K562 (cell line): ENCODE data around the gene RAB6B.

Experiments
- ATF3 ChIP-seq, 2 experiments: fragments of 450-650 bp in 1 of 2; sonication (generic) in 1 of 2; formaldehyde crosslinking in 1 of 2; IDR thresholded peaks in 1 of 2; conservative IDR thresholded peaks in 1 of 2; 2 replicates each; pipeline versions ENCODE4 v1.6.1 to v1.8.1; 2016 to 2023; ENCODE audit warnings: mild to moderate bottlenecking in 2 of 2, moderate library complexity in 2 of 2, inconsistent platforms in 1 of 2, missing genetic modification reagents in 1 of 2
- ELF2 ChIP-seq: fragments of 250-450 bp; sonication (Bioruptor Pico); IDR thresholded peaks from 2 replicates; pipeline ENCODE4 v1.5.0; 2021; ENCODE audit warnings: mild to moderate bottlenecking
- ELF4 ChIP-seq: fragments of 450-650 bp; formaldehyde crosslinking; IDR thresholded peaks from 2 replicates; pipeline ENCODE4 v1.4.0; 2022; ENCODE audit warnings: missing genetic modification characterization
- ESRRA ChIP-seq: fragments of 450-650 bp; IDR thresholded peaks from 2 replicates; pipeline ENCODE4 v1.6.1; 2014; ENCODE audit warnings: low read depth, mild to moderate bottlenecking, moderate library complexity, borderline replicate concordance
- ETS1 ChIP-seq: conservative IDR thresholded peaks from 2 replicates; pipeline ENCODE4 v1.6.1; 2011; ENCODE audit warnings: low read depth, mild to moderate bottlenecking, low read length; ENCODE audit not compliant: control insufficient read depth
- FOXP4 ChIP-seq: sonication (generic); formaldehyde crosslinking; IDR thresholded peaks from 2 replicates; pipeline ENCODE4 v1.8.0; 2022; ENCODE audit warnings: mild to moderate bottlenecking, missing genetic modification reagents, borderline replicate concordance
- GABPB1 ChIP-seq: sonication (generic); formaldehyde crosslinking; IDR thresholded peaks from 2 replicates; pipeline ENCODE4 v1.8.0; 2022; ENCODE audit warnings: mild to moderate bottlenecking, missing genetic modification reagents
- POLR2A ChIP-seq: fragments of 450-650 bp; conservative IDR thresholded peaks from 2 replicates; pipeline ENCODE4 v1.6.1; 2016
- POLR2AphosphoS5 ChIP-seq: IDR thresholded peaks from 2 replicates; pipeline ENCODE4 v1.6.1; 2011; ENCODE audit warnings: mild to moderate bottlenecking, low read depth, low read length, moderate library complexity; ENCODE audit not compliant: control insufficient read depth, insufficient read depth
- YY1 ChIP-seq, 3 experiments: IDR thresholded peaks; 2 replicates each; pipeline ENCODE4 v1.6.1; 2011; ENCODE audit warnings: low read length in 2 of 3, mild to moderate bottlenecking in 2 of 3, moderate library complexity in 2 of 3, borderline replicate concordance in 1 of 3, control low read depth in 1 of 3, low read depth in 1 of 3; ENCODE audit not compliant: insufficient read depth in 3 of 3, insufficient replicate concordance in 2 of 3, control insufficient read depth in 1 of 3, insufficient read length in 1 of 3; ENCODE audit errors: extremely low read depth in 1 of 3
- ZC3H8 ChIP-seq: fragments of 450-650 bp; IDR thresholded peaks from 2 replicates; pipeline ENCODE4 v1.6.1; 2017
- ZFX ChIP-seq: sonication (generic); formaldehyde crosslinking; IDR thresholded peaks from 2 replicates; pipeline ENCODE4 v1.8.0; 2022; ENCODE audit warnings: mild to moderate bottlenecking, missing genetic modification reagents, moderate library complexity

- TF ChIP-seq POLR2AphosphoS5 (no peak), POLR2A (no peak), ELF4 (no peak), ELF2 (CRISPR knock-in tag) (no peak), ATF3 (IDR thresholded peaks at IDR 0.05) (no peak), ATF3 (CRISPR knock-in tag; conservative IDR thresholded peaks at IDR 0.05) (no peak), ZC3H8 (no peak), ESRRA (no peak), YY1 (IDR thresholded peaks at IDR 0.05; ENCODE audit: borderline replicate concordance in 1 of 3, control insufficient read depth in 1 of 3, extremely low read depth in 1 of 3, insufficient read depth in 3 of 3, insufficient read length in 1 of 3, insufficient replicate concordance in 2 of 3, low read depth in 1 of 3, low read length in 2 of 3) (no peak), GABPB1 (CRISPR knock-in tag) (no peak), ETS1 (no peak), FOXP4 (CRISPR knock-in tag) (no peak), ZFX (CRISPR knock-in tag) (no peak)
Measured at GRCh38 chr3:133888726-133889340, 6.8 kb downstream of the RAB6B start.
